ENCODE results near the gene DYRK1B.

The DYRK1B gene

DNA sequence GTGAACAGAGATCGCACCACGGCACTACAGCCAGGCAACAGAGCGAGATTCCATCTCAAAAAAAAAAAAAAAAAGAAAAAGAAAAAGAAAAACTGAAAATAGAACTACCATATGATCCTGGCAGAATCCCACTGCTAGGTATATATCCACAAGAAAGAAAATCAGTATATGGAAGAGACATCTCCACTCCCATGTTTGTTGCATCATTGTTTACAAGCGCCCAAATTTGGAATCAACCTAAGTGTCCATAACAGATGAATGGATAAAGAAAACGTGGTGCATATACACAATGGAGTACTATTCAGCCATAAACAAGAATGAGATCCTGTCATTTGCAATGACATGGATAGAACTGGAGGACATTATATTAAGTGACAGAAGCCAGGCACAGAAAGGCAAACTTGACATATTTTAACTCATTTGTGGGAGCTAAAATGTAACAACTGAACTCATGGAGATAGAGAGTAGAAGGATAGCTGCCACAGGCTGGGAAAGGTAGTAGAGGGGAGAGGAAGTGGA, 26.1 kb downstream of the DYRK1B start:
- no peak for DNase-seq

DNA sequence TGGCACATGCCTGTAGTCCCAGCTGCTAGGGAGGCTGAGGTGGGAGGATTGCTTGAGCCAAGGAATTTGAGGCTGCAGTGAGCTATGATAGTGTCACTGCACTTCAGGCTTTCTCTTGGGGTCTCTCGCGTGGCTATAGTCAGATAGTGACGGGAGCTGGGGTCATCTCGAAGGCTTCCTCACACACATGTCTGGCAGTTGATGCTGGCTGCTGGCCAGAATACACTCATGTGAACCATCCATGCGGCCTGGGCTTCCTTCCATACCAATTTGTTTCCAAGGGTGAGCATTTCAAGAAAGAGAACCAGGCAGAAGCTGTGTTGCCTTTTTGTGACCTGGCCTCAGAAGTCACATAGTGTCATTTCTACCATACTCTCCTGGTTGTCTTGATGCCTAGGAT, 28.9 kb downstream of the DYRK1B start:
- DNase-seq: peak; percentile 37

DNA sequence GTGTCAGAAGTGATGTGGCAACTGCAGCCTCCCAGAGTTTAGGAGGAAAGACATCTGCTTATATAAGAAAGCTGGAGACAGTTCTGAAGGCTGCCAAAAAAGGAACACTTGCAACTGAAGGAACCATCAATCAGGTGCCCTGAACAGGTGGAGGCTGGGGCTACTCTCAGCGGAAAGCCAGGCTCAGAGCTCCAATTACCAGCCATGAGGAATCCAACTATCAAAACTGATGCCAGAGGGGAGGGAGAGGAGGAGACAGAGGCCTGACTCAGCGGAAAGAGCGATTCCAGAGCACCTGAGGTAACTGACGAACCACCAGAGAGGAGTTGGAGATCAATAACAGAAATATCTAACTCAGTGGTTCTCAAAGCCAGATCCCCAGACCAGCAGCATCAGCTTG, 31.0 kb downstream of the DYRK1B start:
- DNase-seq: peak; percentile 42

DNA sequence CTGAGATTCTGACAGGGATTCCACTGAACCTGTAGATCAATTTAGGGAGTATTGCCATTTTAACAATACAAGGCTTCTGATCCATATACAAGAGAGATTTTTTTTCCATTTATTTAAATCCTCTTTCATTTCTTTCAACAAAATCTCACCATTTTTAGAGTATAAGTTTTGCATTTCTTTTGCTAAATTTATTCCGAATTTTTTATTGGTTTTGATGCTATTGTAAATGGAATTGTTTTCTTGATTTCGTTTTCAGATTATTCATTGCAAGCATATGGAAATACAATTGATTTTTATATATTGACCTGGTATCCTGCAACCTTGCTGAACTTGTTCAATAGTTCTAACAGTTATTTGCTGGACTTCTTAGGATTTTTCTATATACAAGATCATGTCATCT, 36.9 kb downstream of the DYRK1B start:
- no peak for DNase-seq

DNA sequence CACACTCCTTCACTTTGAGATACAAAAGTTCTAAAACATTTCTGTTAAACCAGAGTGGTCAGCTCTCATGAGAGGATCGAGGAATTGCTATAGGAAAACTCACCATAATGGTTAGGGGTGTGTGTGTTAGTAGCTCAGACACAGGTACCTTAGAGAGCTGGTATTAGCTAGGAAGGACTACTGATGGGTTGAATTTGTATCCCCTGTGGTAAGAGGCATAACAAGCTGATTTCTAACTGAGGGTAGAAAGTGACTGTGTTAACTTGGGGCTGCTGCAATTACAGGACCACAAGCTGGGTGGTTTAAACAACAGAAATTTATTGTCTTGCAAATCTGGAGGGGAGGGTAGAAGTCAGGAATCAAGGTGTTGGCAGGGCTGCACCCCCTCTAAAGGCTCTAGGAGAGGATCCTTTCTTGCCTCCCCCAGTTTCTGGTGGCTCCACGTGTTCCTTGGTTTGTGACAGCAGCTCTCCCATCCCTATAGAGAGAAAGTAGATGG, 37.9 kb downstream of the DYRK1B start:
- no peak for DNase-seq

DNA sequence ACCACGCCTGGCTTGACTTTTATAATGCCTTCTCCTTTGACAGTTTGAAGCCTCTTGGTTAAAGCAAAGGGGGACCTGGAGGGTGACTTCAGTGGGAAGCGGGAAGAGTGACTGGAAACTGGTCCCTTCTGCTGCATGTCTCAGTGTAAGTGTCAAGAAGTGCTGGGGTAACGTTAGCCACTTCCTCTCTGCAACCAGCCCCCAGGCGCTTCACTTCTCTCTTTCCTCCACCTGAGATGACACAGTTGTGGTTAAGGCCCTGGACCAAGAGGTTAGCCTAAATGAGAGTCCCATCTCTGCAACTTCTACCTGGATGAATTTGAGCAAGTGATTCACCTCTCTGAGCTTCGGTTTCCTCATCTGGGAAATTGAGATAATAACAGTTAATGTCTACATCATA, 39.0 kb downstream of the DYRK1B start:
- no peak for DNase-seq

DNA sequence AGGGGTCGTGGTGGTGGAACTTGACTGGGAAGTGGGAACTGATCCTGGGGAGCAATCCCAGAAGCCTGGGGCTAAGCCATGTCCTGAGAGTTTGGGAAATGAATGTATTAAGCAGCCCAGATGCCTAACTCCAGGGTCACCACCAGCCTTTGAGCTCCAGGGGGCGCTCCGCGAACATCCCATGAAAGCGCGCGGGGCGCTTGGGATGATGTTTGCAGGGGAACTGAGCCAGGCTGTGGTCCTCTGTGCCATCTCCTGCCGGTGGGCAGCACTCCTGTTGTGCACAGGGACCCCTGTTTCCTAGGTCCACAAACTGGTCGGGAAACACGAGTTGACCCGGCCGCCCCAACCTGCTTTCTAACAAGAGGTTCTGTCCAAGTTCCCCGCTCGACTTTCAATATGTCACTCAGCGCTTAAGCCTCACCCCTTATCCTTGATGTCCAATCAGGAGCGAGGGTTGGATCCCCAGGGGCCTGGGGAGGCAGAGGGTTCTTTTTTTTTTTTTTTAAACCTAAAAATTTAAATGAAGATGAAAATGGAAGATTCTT, 40.9 kb downstream of the DYRK1B start:
- peak; percentile 84 for DNase-seq

DNA sequence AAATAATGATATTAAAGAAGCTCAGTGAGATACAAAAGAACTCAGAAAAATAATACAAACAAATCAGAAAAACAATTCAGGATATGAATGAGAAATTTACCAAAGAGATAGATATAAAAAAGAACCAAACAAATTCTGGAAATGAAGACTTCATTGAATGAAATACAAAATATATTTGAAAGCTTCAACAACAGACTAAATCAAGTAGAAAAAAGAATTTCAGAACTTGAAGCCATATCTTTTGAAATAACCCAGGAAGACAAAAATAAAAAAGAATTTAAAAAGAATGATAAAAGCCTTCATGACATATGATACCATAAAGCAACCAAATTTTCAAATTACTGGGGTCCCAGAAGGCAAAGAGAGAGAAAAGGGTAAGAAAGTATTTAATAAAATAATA, 45.7 kb downstream of the DYRK1B start:
- DNase-seq: no peak

DNA sequence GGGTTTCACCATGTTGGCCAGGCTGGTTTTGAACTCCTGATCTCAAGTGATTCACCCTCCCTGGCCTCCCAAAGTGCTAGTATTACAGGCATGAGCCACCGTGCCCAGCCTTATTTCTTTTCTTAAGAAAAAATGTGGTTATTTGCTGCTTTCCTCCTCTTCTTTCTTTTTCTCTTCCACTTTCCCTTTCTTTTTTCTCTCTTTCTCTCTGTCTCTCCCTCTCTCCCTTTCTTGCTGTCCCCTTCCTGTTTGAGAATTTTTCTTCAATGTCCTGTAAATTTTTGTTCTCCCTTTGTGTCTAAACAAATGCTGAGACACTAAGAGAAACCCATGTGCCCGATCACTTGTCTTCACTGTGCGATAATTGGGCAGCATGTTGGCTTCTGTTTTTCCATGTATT, 53.1 kb downstream of the DYRK1B start:
- DNase-seq: no peak

DNA sequence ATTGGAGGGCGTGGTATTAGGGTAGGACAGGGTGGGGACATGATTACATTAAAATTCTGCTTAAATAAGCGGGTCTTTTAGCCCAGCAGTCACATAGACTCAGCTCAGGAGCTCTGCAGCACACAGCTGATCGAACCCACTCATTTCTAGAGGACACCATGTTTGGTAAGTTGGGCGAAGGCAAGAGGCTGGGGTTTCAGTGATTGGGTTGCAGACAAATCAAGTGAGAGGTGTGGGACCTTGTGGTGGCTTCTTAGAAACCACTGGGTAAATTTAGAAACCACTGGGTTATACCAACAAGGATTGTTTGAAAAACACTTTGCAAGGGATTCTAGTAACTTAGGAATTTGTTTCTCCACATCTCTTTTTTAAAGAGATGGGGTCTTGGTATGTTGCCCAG, 55.2 kb downstream of the DYRK1B start, which contains the start of gene LEUTX:
Gene LEUTX (plus strand): TSS at position 92 of the 400 bp plus-strand sequence. CDS start 67 bp downstream, at position 159.
- DNase-seq: no peak
